Middle frontal gyrus (tissue), 1 donor: Measurements from ENCODE around the gene ZNF503.

ENCODE experiments used
- DNase-seq: peaks from one replicate; pipeline ENCODE4 v3.0.0-alpha.2; 2015; ENCODE audit warnings: low spot score; ENCODE audit errors: extremely low spot score

Gene ZNF503

GRCh38 chr10:75401569-75402485, at the start of gene ZNF503:
Gene ZNF503 (minus strand): TSS chr10:75401764. CDS start chr10:75401419, 345 bp downstream.
- DNase-seq, result peak; percentile 94

GRCh38 chr10:75450644-75451640, 49.4 kb upstream of the ZNF503 start:
- DNase-seq, result no peak

GRCh38 chr10:75450075-75450445, 48.5 kb upstream of the ZNF503 start:
- DNase-seq, result no peak

GRCh38 chr10:75449382-75450074, 48.0 kb upstream of the ZNF503 start:
- no peak for DNase-seq

GRCh38 chr10:75448166-75448565, 46.6 kb upstream of the ZNF503 start:
- no peak for DNase-seq

GRCh38 chr10:75446508-75446907, 44.9 kb upstream of the ZNF503 start:
- no peak for DNase-seq

- no peak for DNase-seq
Observed at GRCh38 chr10:75444781-75445386, 43.3 kb upstream of the ZNF503 start.

- DNase-seq, result no peak
Observed at GRCh38 chr10:75443362-75443761, 41.8 kb upstream of the ZNF503 start.

- DNase-seq, result no peak
Observed at GRCh38 chr10:75441682-75442081, 40.1 kb upstream of the ZNF503 start.

- DNase-seq, result no peak
Observed at GRCh38 chr10:75441196-75441595, 39.6 kb upstream of the ZNF503 start.

- DNase-seq, result no peak
Observed at GRCh38 chr10:75440271-75440793, 38.8 kb upstream of the ZNF503 start.

GRCh38 chr10:75439811-75440210, 38.2 kb upstream of the ZNF503 start:
- DNase-seq, result no peak

GRCh38 chr10:75438275-75438674, 36.7 kb upstream of the ZNF503 start:
- DNase-seq, result no peak

- no peak for DNase-seq
Observed at GRCh38 chr10:75437693-75438092, 36.1 kb upstream of the ZNF503 start.

GRCh38 chr10:75436896-75437295, 35.3 kb upstream of the ZNF503 start:
- no peak for DNase-seq

- no peak for DNase-seq
Observed at GRCh38 chr10:75435291-75435690, 33.7 kb upstream of the ZNF503 start.

GRCh38 chr10:75434291-75434690, 32.7 kb upstream of the ZNF503 start:
- no peak for DNase-seq

GRCh38 chr10:75433216-75433615, 31.7 kb upstream of the ZNF503 start:
- no peak for DNase-seq

- no peak for DNase-seq
Observed at GRCh38 chr10:75432763-75433162, 31.2 kb upstream of the ZNF503 start.

- no peak for DNase-seq
Observed at GRCh38 chr10:75432176-75432575, 30.6 kb upstream of the ZNF503 start.
